Measurements from ENCODE around the gene NAALADL2. TPM values are rescaled to one million over a fixed set of nuclear protein-coding genes. Genes with fewer than 3 reads are reported as not detected.

The NAALADL2 gene
- polyA plus RNA-seq, 3 donors: not detected

- H3K36me3 Mint-ChIP-seq: no peaks in the 10 kb centered on the region
- H3K9me3 ChIP-seq (replicated peaks in 1 of 2; ENCODE audit: control insufficient read depth in 1 of 2, insufficient read depth in 1 of 2, low read length in 2 of 2): no peaks in the 10 kb centered on the region
- DNase-seq: no peak
- H3K36me3 ChIP-seq (replicated peaks in 1 of 2; ENCODE audit: control insufficient read depth in 1 of 2, insufficient read depth in 2 of 2, low read length in 2 of 2): no peaks in the 10 kb centered on the region
- no peaks in the 10 kb centered on the region for H3K4me1 Mint-ChIP-seq
- intact Hi-C loops (cut with micrococcal nuclease): no loop called here
- no peak overlapping the region for H3K4me2 ChIP-seq (replicated peaks; ENCODE audit: extremely low read depth, low read length, poor library complexity, severe bottlenecking)
- H3K4me1 ChIP-seq (ENCODE audit: control insufficient read depth in 1 of 2, insufficient read depth in 2 of 2, low read length in 2 of 2): no peaks in the 10 kb centered on the region
- no peak overlapping the region for H2AFZ ChIP-seq (ENCODE audit: insufficient read depth, low read depth, low read length, poor library complexity, severe bottlenecking)
- H4K20me1 ChIP-seq (ENCODE audit: insufficient read depth, low read length): no peaks in the 10 kb centered on the region
- H3K27ac ChIP-seq (ENCODE audit: low read depth in 1 of 2, low read length in 2 of 2): no peak overlapping the region
- H3K27ac Mint-ChIP-seq: no peak overlapping the region
- no peak overlapping the region for H3K4me3 Mint-ChIP-seq
- no peaks in the 10 kb centered on the region for H3K27me3 ChIP-seq (ENCODE audit: control insufficient read depth in 2 of 2, insufficient read depth in 2 of 2, low read length in 2 of 2)
- no peak overlapping the region for H3K9ac ChIP-seq (ENCODE audit: insufficient read depth, low read length, poor library complexity, severe bottlenecking)
- 82% methylated on average over 1 of the region's 3 CpGs for WGBS (ENCODE audit: insufficient coverage)
- H3K27me3 Mint-ChIP-seq (ENCODE audit: low read depth in 3 of 3): peaks cover 0 to 2% (median 0%) of the 10 kb centered on the region in 3 donors
- TF ChIP-seq, protein P1, sequence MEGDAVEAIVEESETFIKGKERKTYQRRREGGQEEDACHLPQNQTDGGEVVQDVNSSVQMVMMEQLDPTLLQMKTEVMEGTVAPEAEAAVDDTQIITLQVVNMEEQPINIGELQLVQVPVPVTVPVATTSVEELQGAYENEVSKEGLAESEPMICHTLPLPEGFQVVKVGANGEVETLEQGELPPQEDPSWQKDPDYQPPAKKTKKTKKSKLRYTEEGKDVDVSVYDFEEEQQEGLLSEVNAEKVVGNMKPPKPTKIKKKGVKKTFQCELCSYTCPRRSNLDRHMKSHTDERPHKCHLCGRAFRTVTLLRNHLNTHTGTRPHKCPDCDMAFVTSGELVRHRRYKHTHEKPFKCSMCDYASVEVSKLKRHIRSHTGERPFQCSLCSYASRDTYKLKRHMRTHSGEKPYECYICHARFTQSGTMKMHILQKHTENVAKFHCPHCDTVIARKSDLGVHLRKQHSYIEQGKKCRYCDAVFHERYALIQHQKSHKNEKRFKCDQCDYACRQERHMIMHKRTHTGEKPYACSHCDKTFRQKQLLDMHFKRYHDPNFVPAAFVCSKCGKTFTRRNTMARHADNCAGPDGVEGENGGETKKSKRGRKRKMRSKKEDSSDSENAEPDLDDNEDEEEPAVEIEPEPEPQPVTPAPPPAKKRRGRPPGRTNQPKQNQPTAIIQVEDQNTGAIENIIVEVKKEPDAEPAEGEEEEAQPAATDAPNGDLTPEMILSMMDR (IDR thresholded peaks at IDR 0.05): no peak
- no peak overlapping the region for H3K4me3 ChIP-seq (replicated peaks in 1 of 3; ENCODE audit: low read depth in 2 of 3, low read length in 3 of 3)
- peaks cover 0 to 7% (median 4%) of the 10 kb centered on the region in 7 donors for H3K9me3 Mint-ChIP-seq
- H3K79me2 ChIP-seq (ENCODE audit: insufficient read depth, low read length): no peaks in the 10 kb centered on the region
These were observed 317.4 kb downstream of the NAALADL2 start for GRCh38 chr3:175176556-175176955.

GRCh38 chr3:175179055-175179454, 319.9 kb downstream of the NAALADL2 start:
- Histone ChIP-seq H2AFZ (ENCODE audit: insufficient read depth, low read depth, low read length, poor library complexity, severe bottlenecking) (no peak overlapping the region), H3K27ac (ENCODE audit: low read depth in 1 of 2, low read length in 2 of 2) (no peak overlapping the region), H3K4me3 (replicated peaks in 1 of 3; ENCODE audit: low read depth in 2 of 3, low read length in 3 of 3) (no peak overlapping the region), H3K79me2 (ENCODE audit: insufficient read depth, low read length) (no peaks in the 10 kb centered on the region), H3K9me3 (replicated peaks in 1 of 2; ENCODE audit: control insufficient read depth in 1 of 2, insufficient read depth in 1 of 2, low read length in 2 of 2) (no peaks in the 10 kb centered on the region), H3K27me3 (ENCODE audit: control insufficient read depth in 2 of 2, insufficient read depth in 2 of 2, low read length in 2 of 2) (no peaks in the 10 kb centered on the region), H3K4me2 (replicated peaks; ENCODE audit: extremely low read depth, low read length, poor library complexity, severe bottlenecking) (no peak overlapping the region), H3K4me1 (ENCODE audit: control insufficient read depth in 1 of 2, insufficient read depth in 2 of 2, low read length in 2 of 2) (no peaks in the 10 kb centered on the region), H3K9ac (ENCODE audit: insufficient read depth, low read length, poor library complexity, severe bottlenecking) (no peak overlapping the region), H3K36me3 (replicated peaks in 1 of 2; ENCODE audit: control insufficient read depth in 1 of 2, insufficient read depth in 2 of 2, low read length in 2 of 2) (no peaks in the 10 kb centered on the region), H4K20me1 (ENCODE audit: insufficient read depth, low read length) (no peaks in the 10 kb centered on the region)
- intact Hi-C loops (cut with micrococcal nuclease): no loop called here
- no peaks in the 10 kb centered on the region for H3K27me3 Mint-ChIP-seq (ENCODE audit: low read depth in 3 of 3)
- TF ChIP-seq, protein P1 (IDR thresholded peaks at IDR 0.05): no peak
- no peak for DNase-seq
- H3K4me1 Mint-ChIP-seq: no peaks in the 10 kb centered on the region
- H3K27ac Mint-ChIP-seq: no peak overlapping the region
- H3K36me3 Mint-ChIP-seq: no peaks in the 10 kb centered on the region
- no CpG with 5 or more reads among the region's 1 CpG for WGBS (ENCODE audit: insufficient coverage)
- H3K9me3 Mint-ChIP-seq: peaks cover 0 to 4% (median 2%) of the 10 kb centered on the region in 7 donors
- H3K4me3 Mint-ChIP-seq: no peak overlapping the region

All from CD14-positive monocyte (primary cell).